ENCODE data around the gene UBD. TPM values are rescaled to one million over a fixed set of nuclear protein-coding genes. Genes with fewer than 3 reads are reported as not detected.
A peak's percentile ranks its signal among the peaks of the same experiment; 100 is the strongest.

The UBD gene
- total RNA-seq, 4 donors from 2014 or later: 0.36 TPM; not detected in 3

DNA sequence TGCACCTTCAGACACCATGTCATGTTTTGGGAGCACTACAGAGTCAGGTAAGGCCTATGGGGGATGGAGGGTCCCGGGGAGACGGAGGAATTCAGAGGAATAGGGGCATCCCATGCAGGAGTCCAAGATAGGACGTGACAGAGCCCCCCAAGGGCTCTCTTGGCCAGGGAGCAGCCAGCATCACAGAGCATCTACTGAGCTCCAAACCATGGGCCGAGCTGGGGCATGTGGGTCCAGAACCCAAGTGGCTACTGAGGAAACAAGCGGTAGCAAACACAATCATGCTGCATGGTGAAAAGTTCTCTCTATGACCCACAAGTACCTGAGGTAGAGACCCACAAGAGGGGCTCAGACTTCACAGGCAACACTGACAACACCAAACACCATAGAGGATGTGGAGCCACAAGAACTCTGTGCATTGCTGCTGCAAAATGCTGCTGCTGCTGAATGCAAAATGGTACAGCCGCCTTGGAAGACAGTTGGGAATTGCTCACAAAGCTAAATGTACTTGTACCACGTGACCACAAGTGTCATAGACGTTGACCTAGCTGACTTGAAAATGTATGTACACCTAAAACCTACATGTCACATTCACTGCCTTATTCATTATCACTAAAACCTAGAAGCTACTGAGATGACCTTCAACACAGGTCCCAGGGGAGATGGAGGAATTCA is 38.4 kb downstream of the UBD start:
- intact Hi-C loops (cut with DNase I; ENCODE audit: low total_unique reads): no loop called here

GRCh38 chr6:29520232-29520631 is 39.3 kb downstream of the UBD start:
- H3K4me3 ChIP-seq (ENCODE audit: low read depth, poor library complexity, severe bottlenecking): no peak overlapping the region
- DNase-seq (ENCODE audit: low spot score in 2 of 2): peak in 1 of 2 donors; percentile 52
- TF ChIP-seq POLR2A (IDR thresholded peaks at IDR 0.05): no peak
- no peak for TF ChIP-seq CTCF (IDR thresholded peaks at IDR 0.05)
- intact Hi-C loops (cut with DNase I; ENCODE audit: low total_unique reads): no loop called here
- 81 to 84% methylated on average over 4 of the region's 4 CpGs for WGBS, 2 donors

More for the DNA sequence above, 38.4 kb downstream of the UBD start:
- TF ChIP-seq CTCF (IDR thresholded peaks at IDR 0.05) (no peak), POLR2A (IDR thresholded peaks at IDR 0.05) (no peak)
- peak in 1 of 2 donors; percentile 21 for DNase-seq (ENCODE audit: low spot score in 2 of 2)
- WGBS, 2 donors: 52 to 68% methylated on average over 8 of the region's 8 CpGs
- no peak overlapping the region for H3K4me3 ChIP-seq (ENCODE audit: low read depth, poor library complexity, severe bottlenecking)

DNA sequence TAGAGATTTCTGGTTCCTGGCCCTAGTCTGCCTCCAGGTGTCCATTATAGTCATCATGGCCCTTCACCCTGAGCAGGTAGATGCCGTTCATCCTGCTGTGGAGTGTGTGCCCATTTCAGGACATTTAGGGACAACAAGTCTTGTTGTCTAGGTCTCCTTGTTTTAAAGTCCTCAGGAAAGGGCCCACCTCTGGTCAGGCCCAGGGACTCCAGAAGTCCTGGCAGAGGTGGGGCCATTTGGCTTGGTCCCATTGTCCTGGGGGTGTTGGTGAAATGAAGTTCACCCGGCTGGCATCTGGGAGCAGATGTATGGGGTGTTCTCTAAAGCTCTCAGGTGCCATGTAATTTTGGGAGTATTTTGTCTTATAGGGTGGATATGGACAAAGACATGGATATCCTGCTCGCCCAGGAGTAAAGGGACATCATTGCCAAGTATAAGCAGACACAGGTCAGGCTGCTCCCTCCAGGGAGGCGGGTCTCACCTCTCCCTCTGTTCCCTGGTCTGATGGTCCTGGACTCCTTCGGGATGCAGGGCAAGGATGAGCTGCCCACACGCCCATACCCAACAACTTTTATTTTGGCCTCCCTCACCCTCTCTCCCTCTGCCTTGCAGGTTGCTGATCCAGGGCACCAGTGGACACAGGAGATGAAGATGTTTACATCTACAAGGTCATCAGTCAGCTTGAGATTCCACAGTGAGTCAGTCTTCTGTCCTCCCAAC is 40.1 kb downstream of the UBD start:
- WGBS, 2 donors: 84 to 87% methylated on average over 6 of the region's 6 CpGs
- DNase-seq (ENCODE audit: low spot score in 2 of 2): peak in 1 of 2 donors; percentile 48
- H3K4me3 ChIP-seq (ENCODE audit: low read depth, poor library complexity, severe bottlenecking): no peak overlapping the region
- intact Hi-C loops (cut with DNase I; ENCODE audit: low total_unique reads): no loop called here
- TF ChIP-seq POLR2A (IDR thresholded peaks at IDR 0.05) (no peak), CTCF (IDR thresholded peaks at IDR 0.05) (no peak)

DNA sequence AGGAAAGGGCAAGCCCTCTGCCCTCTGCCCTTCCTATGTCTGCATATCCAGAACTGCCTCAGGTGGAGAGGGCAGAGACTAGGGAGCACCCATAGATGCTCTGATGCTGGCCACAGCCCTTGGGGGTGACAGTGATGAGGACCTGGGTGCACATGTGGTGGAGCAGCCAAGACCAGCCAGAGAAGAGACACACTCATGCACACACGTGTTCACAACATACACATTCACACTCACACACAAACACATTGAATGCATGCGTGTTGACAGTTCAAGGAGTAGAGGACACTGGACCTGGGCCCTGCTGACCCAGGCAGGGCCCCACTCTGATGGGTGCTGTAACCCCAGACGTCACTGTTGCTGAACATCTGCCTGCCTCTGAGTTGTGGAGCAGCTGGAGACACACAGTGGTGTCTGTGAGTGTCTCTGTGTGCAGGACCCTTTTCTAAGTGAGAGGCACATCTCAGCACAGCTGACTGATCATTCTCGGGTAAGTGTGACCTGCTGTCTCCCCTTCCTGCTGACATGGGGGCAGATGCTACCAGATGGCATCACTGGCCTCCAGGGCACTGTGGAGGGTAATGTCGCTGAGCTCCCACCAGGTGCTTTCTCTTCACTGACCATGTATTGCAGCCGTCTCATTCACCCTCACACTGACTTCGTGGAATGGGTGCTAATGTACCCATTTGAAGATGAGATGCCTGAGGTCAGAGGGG is 41.6 kb downstream of the UBD start:
- WGBS, 2 donors: 79 to 88% methylated on average over 6 of the region's 7 CpGs

GRCh38 chr6:29517245-29517644 is 42.3 kb downstream of the UBD start:
- peak in 1 of 2 donors; percentile 26 for DNase-seq (ENCODE audit: low spot score in 2 of 2)
- intact Hi-C loops (cut with DNase I; ENCODE audit: low total_unique reads): no loop called here
- no peak overlapping the region for H3K4me3 ChIP-seq (ENCODE audit: low read depth, poor library complexity, severe bottlenecking)
- WGBS, 2 donors: 73 to 75% methylated on average over 1 of the region's 1 CpG
- no peak for TF ChIP-seq CTCF (IDR thresholded peaks at IDR 0.05)
- TF ChIP-seq POLR2A (IDR thresholded peaks at IDR 0.05): no peak

More for the DNA sequence above, 41.6 kb downstream of the UBD start:
- no peak for TF ChIP-seq CTCF (IDR thresholded peaks at IDR 0.05)
- no peak for TF ChIP-seq POLR2A (IDR thresholded peaks at IDR 0.05)
- no peak overlapping the region for H3K4me3 ChIP-seq (ENCODE audit: low read depth, poor library complexity, severe bottlenecking)
- DNase-seq (ENCODE audit: low spot score in 2 of 2): peak in 1 of 2 donors; percentile 32
- intact Hi-C loops (cut with DNase I; ENCODE audit: low total_unique reads): no loop called here

Measured in lower leg skin (tissue), 4 donors.